Right lobe of liver (tissue), 6 donors: ENCODE measurements around the gene IER5. TPM values are rescaled to one million over a fixed set of nuclear protein-coding genes. Genes with fewer than 3 reads are reported as not detected.

ENCODE experiments used
- ATAC-seq, 4 donors: fragments of 200-7000 bp; cut with Tn5 transposase; one replicate each; pipeline ENCODE4 v1.9.1; 2020; ENCODE audit warnings: mild to moderate bottlenecking in 4 of 4, moderate library complexity in 4 of 4
- DNase-seq, 3 donors: peaks; one replicate each; pipeline ENCODE4 v3.0.0-alpha.2; 2020
- H3K27ac ChIP-seq, 3 donors: fragments of 200-600 bp; one replicate each; pipeline ENCODE4 v1.8.0; 2022
- H3K27me3 ChIP-seq, 2 donors: fragments of 200-600 bp; one replicate each; pipeline ENCODE4 v1.8.0; 2022
- H3K36me3 ChIP-seq, 4 donors: fragments of 200-600 bp; sonication (generic) in 1 of 4; one replicate each; pipeline versions ENCODE4 v1.5.1 to v1.8.0; 2017 to 2022; ENCODE audit warnings: control low read depth in 1 of 4
- H3K4me1 ChIP-seq, 4 donors: fragments of 200-600 bp; sonication (generic) in 1 of 4; one replicate each; pipeline versions ENCODE4 v1.5.1 to v1.8.0; 2017 to 2022; ENCODE audit warnings: control low read depth in 1 of 4
- H3K4me3 ChIP-seq, 3 donors: fragments of 200-600 bp; one replicate each; pipeline ENCODE4 v1.8.0; 2022
- H3K9me3 ChIP-seq, 4 donors: fragments of 200-600 bp; sonication (generic) in 1 of 4; one replicate each; pipeline versions ENCODE4 v1.5.1 to v1.8.0; 2017 to 2022; ENCODE audit warnings: control low read depth in 1 of 4
- CTCF ChIP-seq, 4 donors: fragments of 200-600 bp in 3 of 4; fragments of 450-650 bp in 1 of 4; IDR thresholded peaks; one replicate each; pipeline versions ENCODE4 v1.5.1 to v1.8.0; 2016 to 2022; ENCODE audit warnings: antibody characterized with exemption in 4 of 4, mild to moderate bottlenecking in 2 of 4
- POLR2A ChIP-seq: fragments of 450-650 bp; IDR thresholded peaks from one replicate; pipeline ENCODE4 v1.6.1; 2017; ENCODE audit warnings: antibody characterized with exemption, mild to moderate bottlenecking
- WGBS: methylation state at CpG from one replicate; pipeline ENCODE4 v1.1.6; 2018; ENCODE audit warnings: low coverage, low lambda C conversion rate; ENCODE audit not compliant: insufficient coverage; ENCODE audit errors: missing lambda C conversion rate; 5-methylcytosine and 5-hydroxymethylcytosine counted together
- intact Hi-C, 2 donors: fragments of 100-400 bp; cut with DNase I; formaldehyde crosslinking; loops; one replicate each; pipeline versions ENCODE4 v1.11.2 to v1.14.1; 2022
- total RNA-seq, 6 experiments: library from RNA; depleted of rRNA in 2 of 6; stranded (reverse); fragments of >200 nt in 2 of 6; fragmentation: NEBNext Ultra II Directional in 3 of 6; extraction: Animal tissue kit (Norgen Biotek cat#: 25700) in 3 of 6; gene quantifications; one replicate each; pipeline versions ENCODE4 v1.1.0 to v1.2.4, GENCODE V29; 2016 to 2023
- donor health status: DM: no; HTN: yes; CAD: no.
- donor health status: DM: no; HTN: no; CAD: no.
- donor health status: DM: no; HTN: no; CAD: no.
- donor health status: DM: no; HTN: yes; CAD: no.
- donor health status: DM: no; HTN: yes; CAD: no.

The IER5 gene
- total RNA-seq, 6 experiments from 2014 or later = 2.0 to 6.2 (median 3.4) TPM

- Histone ChIP-seq H3K27ac (no peak overlapping the region), H3K9me3 (no peaks in the 10 kb centered on the region), H3K4me1 (no peaks in the 10 kb centered on the region), H3K27me3 (no peaks in the 10 kb centered on the region), H3K4me3 (no peak overlapping the region), H3K36me3 (no peaks in the 10 kb centered on the region)
- 56% methylated on average over 6 of the region's 6 CpGs for WGBS
- no peak for DNase-seq
- peak in 2 of 4 donors; percentile 21 to 37 for ATAC-seq
- TF ChIP-seq POLR2A = no peak
- no peak for TF ChIP-seq CTCF (IDR thresholded peaks at IDR 0.05)
- intact Hi-C loops = no loop called here
Observed at GRCh38 chr1:181064011-181064623, 24.4 kb upstream of the IER5 start.

- no peak for DNase-seq
- ATAC-seq = no peak
- H3K27ac ChIP-seq = no peak overlapping the region
- no peak overlapping the region for H3K4me3 ChIP-seq
- no peaks in the 10 kb centered on the region for H3K9me3 ChIP-seq
- intact Hi-C loops = no loop called here
- 67% methylated on average over 1 of the region's 1 CpG for WGBS
- H3K36me3 ChIP-seq = no peaks in the 10 kb centered on the region
- no peaks in the 10 kb centered on the region for H3K27me3 ChIP-seq
- H3K4me1 ChIP-seq = no peaks in the 10 kb centered on the region
- TF ChIP-seq CTCF (IDR thresholded peaks at IDR 0.05) = no peak
- TF ChIP-seq POLR2A = no peak
Observed at GRCh38 chr1:181064702-181065101, 23.8 kb upstream of the IER5 start.

- H3K27ac ChIP-seq = no peak overlapping the region
- intact Hi-C loops = no loop called here
- H3K4me1 ChIP-seq = no peaks in the 10 kb centered on the region
- no peaks in the 10 kb centered on the region for H3K27me3 ChIP-seq
- ATAC-seq (no peak), DNase-seq (no peak)
- no peaks in the 10 kb centered on the region for H3K9me3 ChIP-seq
- H3K36me3 ChIP-seq = no peaks in the 10 kb centered on the region
- no peak for TF ChIP-seq POLR2A
- no peak for TF ChIP-seq CTCF (IDR thresholded peaks at IDR 0.05)
- H3K4me3 ChIP-seq = no peak overlapping the region
- 80% methylated on average over 9 of the region's 10 CpGs for WGBS
Observed at GRCh38 chr1:181073638-181074037, 14.9 kb upstream of the IER5 start.

- 62% methylated on average over 5 of the region's 5 CpGs for WGBS
Observed at GRCh38 chr1:181075766-181076350, 12.6 kb upstream of the IER5 start.

More at GRCh38 chr1:181075766-181076350, 12.6 kb upstream of the IER5 start:
- Histone ChIP-seq H3K4me3 (no peak overlapping the region), H3K27ac (no peak overlapping the region), H3K27me3 (no peaks in the 10 kb centered on the region), H3K4me1 (no peaks in the 10 kb centered on the region), H3K9me3 (no peaks in the 10 kb centered on the region), H3K36me3 (no peaks in the 10 kb centered on the region)
- TF ChIP-seq CTCF (IDR thresholded peaks at IDR 0.05) (no peak), POLR2A (no peak)
- intact Hi-C loops = no loop called here
- ATAC-seq = no peak
- no peak for DNase-seq
